ENCODE data around the gene AEBP2.
"Not testable (repeated sequence)": the region's sequence is repeated elsewhere in the genome, so short reads cannot be mapped to it uniquely, and the experiment has no call there.

AEBP2 gene

GRCh38 chr12:19456176-19456575, 16.9 kb downstream of the AEBP2 start:
- DNase-seq = no peak

- DNase-seq = no peak
Observed at GRCh38 chr12:19457561-19457960, 18.3 kb downstream of the AEBP2 start.

- no peak for DNase-seq
Observed at GRCh38 chr12:19458733-19459132, 19.4 kb downstream of the AEBP2 start.

GRCh38 chr12:19461999-19462398, 22.7 kb downstream of the AEBP2 start:
- no peak for DNase-seq

- DNase-seq = no peak
Observed at GRCh38 chr12:19462406-19462805, 23.1 kb downstream of the AEBP2 start.

GRCh38 chr12:19464192-19464580, 24.9 kb downstream of the AEBP2 start:
- no peak for DNase-seq

GRCh38 chr12:19465711-19466110, 26.4 kb downstream of the AEBP2 start:
- DNase-seq = no peak

- peak; percentile 57 for DNase-seq
Observed at GRCh38 chr12:19474147-19474546, 34.9 kb downstream of the AEBP2 start.

- not testable (repeated sequence) for DNase-seq
Observed at GRCh38 chr12:19475884-19476505, 36.7 kb downstream of the AEBP2 start.

GRCh38 chr12:19477071-19477470, 37.8 kb downstream of the AEBP2 start:
- no peak for DNase-seq

GRCh38 chr12:19480459-19480858, 41.2 kb downstream of the AEBP2 start:
- no peak for DNase-seq

GRCh38 chr12:19482036-19482435, 42.7 kb downstream of the AEBP2 start:
- DNase-seq = peak; percentile 4

- DNase-seq = no peak
Observed at GRCh38 chr12:19482551-19483109, 43.3 kb downstream of the AEBP2 start.

- no peak for DNase-seq
Observed at GRCh38 chr12:19483727-19484126, 44.4 kb downstream of the AEBP2 start.

GRCh38 chr12:19484738-19485137, 45.4 kb downstream of the AEBP2 start:
- DNase-seq = no peak

- DNase-seq = no peak
Observed at GRCh38 chr12:19485240-19485639, 45.9 kb downstream of the AEBP2 start.

- DNase-seq = no peak
Observed at GRCh38 chr12:19489168-19489567, 49.9 kb downstream of the AEBP2 start.

- no peak for DNase-seq
Observed at GRCh38 chr12:19490908-19491307, 51.6 kb downstream of the AEBP2 start.

- DNase-seq = no peak
Observed at GRCh38 chr12:19491863-19492262, 52.6 kb downstream of the AEBP2 start.

GRCh38 chr12:19496219-19496878, 57.1 kb downstream of the AEBP2 start:
- DNase-seq = no peak

GRCh38 chr12:19498099-19498498, 58.8 kb downstream of the AEBP2 start:
- DNase-seq = no peak

GRCh38 chr12:19499030-19499429, 59.7 kb downstream of the AEBP2 start:
- DNase-seq = no peak

GRCh38 chr12:19506497-19506896, 67.2 kb downstream of the AEBP2 start:
- no peak for DNase-seq

GRCh38 chr12:19507823-19508222, 68.5 kb downstream of the AEBP2 start:
- DNase-seq = peak; percentile 27

Data from fibroblast of skin of back (primary cell).